Spleen (tissue), 11 donors: Measurements from ENCODE around the gene COMMD7. TPM values are rescaled to one million over a fixed set of nuclear protein-coding genes. Genes with fewer than 3 reads are reported as not detected.
"Not testable (repeated sequence)": the region's sequence is repeated elsewhere in the genome, so short reads cannot be mapped to it uniquely, and the experiment has no call there.

Experiments used
- DNase-seq: peaks from one replicate; pipeline ENCODE4 v3.0.0-alpha.2; 2020
- H3K27ac ChIP-seq, 8 donors: fragments of 200-600 bp; sonication (generic) in 7 of 8; 1 replicate in 4 of 8; 2 replicates in 4 of 8; pipeline versions ENCODE4 v1.5.0 to v1.8.0; 2016 to 2021; ENCODE audit warnings: inconsistent platforms in 4 of 8, mild to moderate bottlenecking in 4 of 8, moderate library complexity in 1 of 8
- H3K27me3 ChIP-seq, 7 donors: fragments of 200-600 bp; sonication (generic) in 6 of 7; replicated peaks in 1 of 7; 1 replicate in 4 of 7; 2 replicates in 3 of 7; pipeline versions ENCODE4 v1.5.0 to v1.8.0; 2016 to 2021; ENCODE audit warnings: inconsistent platforms in 3 of 7, mild to moderate bottlenecking in 1 of 7
- H3K36me3 ChIP-seq, 6 donors: fragments of 200-600 bp; sonication (generic) in 5 of 6; 1 replicate in 4 of 6; 2 replicates in 2 of 6; pipeline versions ENCODE4 v1.5.0 to v1.8.0; 2016 to 2021; ENCODE audit warnings: inconsistent platforms in 2 of 6
- H3K4me1 ChIP-seq, 6 donors: fragments of 200-600 bp; sonication (generic) in 5 of 6; 1 replicate in 3 of 6; 2 replicates in 3 of 6; pipeline versions ENCODE4 v1.5.0 to v1.8.0; 2016 to 2021; ENCODE audit warnings: inconsistent platforms in 3 of 6
- H3K4me3 ChIP-seq, 8 donors: fragments of 200-600 bp; sonication (generic) in 7 of 8; 1 replicate in 4 of 8; 2 replicates in 4 of 8; pipeline versions ENCODE4 v1.5.0 to v1.8.0; 2016 to 2021; ENCODE audit warnings: inconsistent platforms in 4 of 8, mild to moderate bottlenecking in 4 of 8, moderate library complexity in 2 of 8
- H3K9me3 ChIP-seq, 8 donors: fragments of 200-600 bp; sonication (generic) in 7 of 8; 1 replicate in 4 of 8; 2 replicates in 4 of 8; pipeline versions ENCODE4 v1.5.0 to v1.8.0; 2016 to 2021; ENCODE audit warnings: inconsistent platforms in 4 of 8
- POLR2A ChIP-seq, 3 donors: fragments of 450-650 bp; IDR thresholded peaks; one replicate each; pipeline ENCODE4 v1.5.1; 2017; ENCODE audit warnings: antibody characterized with exemption in 3 of 3, mild to moderate bottlenecking in 1 of 3
- POLR2AphosphoS5 ChIP-seq, 3 donors: sonication (generic); formaldehyde crosslinking; IDR thresholded peaks; one replicate each; pipeline ENCODE4 v1.5.1; 2017; ENCODE audit warnings: antibody characterized with exemption in 3 of 3
- WGBS, 5 donors: extraction: QIAGEN DNeasy Blood & Tissue Kit in 3 of 5; methylation state at CpG; one replicate each; pipeline versions ENCODE4 v1.1.5 to v1.1.7; 2013 to 2018; 5-methylcytosine and 5-hydroxymethylcytosine counted together
- intact Hi-C: fragments of 100-400 bp; cut with DNase I; formaldehyde crosslinking; loops from one replicate; pipeline ENCODE4 v1.15.0; 2023; ENCODE audit warnings: low total_unique reads
- polyA plus RNA-seq, 3 donors: library from polyadenylated mRNA; stranded (reverse); fragments of 200-250 nt; gene quantifications; one replicate each; pipeline ENCODE4 v1.2.1, GENCODE V29; 2013
- total RNA-seq, 7 donors: library from RNA; depleted of rRNA in 3 of 7; stranded (reverse); fragments of >200 nt in 3 of 7; fragmentation: NEBNext Ultra II Directional in 4 of 7; extraction: Animal tissue kit (Norgen Biotek cat#: 25700) in 4 of 7; gene quantifications; one replicate each; pipeline versions ENCODE4 v1.1.0 to v1.2.1, GENCODE V29; 2016 to 2021
- TF ChIP-seq, protein P1 (sequence below), 11 experiments: fragments of 200-600 bp in 7 of 11; fragments of 450-650 bp in 4 of 11; sonication (generic) in 4 of 11; IDR thresholded peaks in 8 of 11; conservative IDR thresholded peaks in 3 of 11; 1 replicate in 7 of 11; 2 replicates in 4 of 11; pipeline versions ENCODE4 v1.4.0 to v1.8.0; 2016 to 2021; ENCODE audit warnings: antibody characterized with exemption in 11 of 11, inconsistent platforms in 4 of 11, mild to moderate bottlenecking in 1 of 11
- donor health status: healthy with polysubstance abuse.
- donor health status: DM: no; HTN: no; CAD: no; lungs with moderate emphysema.
- donor health status: DM: no; HTN: no; CAD: no.
- donor health status: Bipolar disorder and iron deficiency.
- donor health status: healthy.
- donor health status: DM: no; HTN: no; CAD: no.
- donor health status: DM: yes; HTN: yes; CAD: no.

COMMD7 gene
- total and polyA plus RNA-seq, 10 donors: 24.4 to 69.2 (median 38.1) TPM

DNA sequence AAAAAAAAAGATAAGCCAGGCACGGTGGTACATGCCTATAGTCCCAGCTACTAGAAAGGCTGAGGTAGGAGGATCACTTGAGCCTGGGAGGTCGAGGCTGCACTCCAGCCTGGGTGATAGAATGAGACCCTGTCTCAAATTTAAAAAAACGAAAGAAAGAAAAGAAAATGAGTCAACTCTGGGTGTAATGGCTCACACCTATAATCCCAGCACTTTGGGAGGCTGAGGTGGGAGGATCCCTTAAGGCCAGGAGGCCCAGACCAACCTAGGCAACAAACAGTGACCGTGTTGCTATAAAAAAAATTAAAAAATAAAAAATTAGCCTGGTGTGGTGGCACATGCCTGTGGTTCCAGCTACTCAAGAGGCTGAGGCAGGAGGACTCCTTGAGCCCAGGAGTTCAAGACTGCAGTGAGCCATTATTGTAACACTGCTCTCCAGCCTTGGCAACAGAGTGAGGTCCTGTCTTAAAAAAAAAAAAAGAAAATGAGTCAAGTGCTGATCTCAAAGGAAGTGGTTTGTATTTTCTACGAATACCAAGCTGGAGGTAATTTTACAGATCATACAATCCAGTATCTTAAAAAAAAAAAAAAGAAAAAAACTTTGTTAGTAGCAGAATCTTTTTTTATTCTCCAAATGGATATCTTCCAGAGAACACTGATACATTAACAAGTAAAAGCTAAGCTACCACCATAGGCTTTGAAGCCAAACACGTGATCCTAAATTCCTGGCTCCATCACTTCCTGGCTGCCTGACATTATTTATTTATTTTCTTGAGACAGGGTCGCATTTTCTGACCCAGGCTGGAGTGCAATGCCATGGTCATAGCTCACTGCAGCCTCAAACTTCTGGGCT, 5.7 kb downstream of the COMMD7 start:
- Histone ChIP-seq H3K4me3 (no peak overlapping the region), H3K27me3 (no peaks in the 10 kb centered on the region), H3K9me3 (no peaks in the 10 kb centered on the region), H3K4me1 (peaks cover 9 to 62% (median 26%) of the 10 kb centered on the region in 6 donors), H3K36me3 (peaks cover 0 to 39% (median 0%) of the 10 kb centered on the region in 6 donors), H3K27ac (peak overlapping the region; percentile 2 to 73 (median 59))
- WGBS, 5 donors: 53 to 62% (median 56%) methylated on average over 7 of the region's 7 CpGs
- TF ChIP-seq, protein P1, sequence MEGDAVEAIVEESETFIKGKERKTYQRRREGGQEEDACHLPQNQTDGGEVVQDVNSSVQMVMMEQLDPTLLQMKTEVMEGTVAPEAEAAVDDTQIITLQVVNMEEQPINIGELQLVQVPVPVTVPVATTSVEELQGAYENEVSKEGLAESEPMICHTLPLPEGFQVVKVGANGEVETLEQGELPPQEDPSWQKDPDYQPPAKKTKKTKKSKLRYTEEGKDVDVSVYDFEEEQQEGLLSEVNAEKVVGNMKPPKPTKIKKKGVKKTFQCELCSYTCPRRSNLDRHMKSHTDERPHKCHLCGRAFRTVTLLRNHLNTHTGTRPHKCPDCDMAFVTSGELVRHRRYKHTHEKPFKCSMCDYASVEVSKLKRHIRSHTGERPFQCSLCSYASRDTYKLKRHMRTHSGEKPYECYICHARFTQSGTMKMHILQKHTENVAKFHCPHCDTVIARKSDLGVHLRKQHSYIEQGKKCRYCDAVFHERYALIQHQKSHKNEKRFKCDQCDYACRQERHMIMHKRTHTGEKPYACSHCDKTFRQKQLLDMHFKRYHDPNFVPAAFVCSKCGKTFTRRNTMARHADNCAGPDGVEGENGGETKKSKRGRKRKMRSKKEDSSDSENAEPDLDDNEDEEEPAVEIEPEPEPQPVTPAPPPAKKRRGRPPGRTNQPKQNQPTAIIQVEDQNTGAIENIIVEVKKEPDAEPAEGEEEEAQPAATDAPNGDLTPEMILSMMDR (IDR thresholded peaks at IDR 0.05 in 8 of 11, conservative IDR thresholded peaks at IDR 0.05 in 3 of 11): no peak
- no peak for TF ChIP-seq POLR2AphosphoS5 (IDR thresholded peaks at IDR 0.05)
- no peak for TF ChIP-seq POLR2A (IDR thresholded peaks at IDR 0.05)
- no peak for DNase-seq
- intact Hi-C loops: no loop called here

DNA sequence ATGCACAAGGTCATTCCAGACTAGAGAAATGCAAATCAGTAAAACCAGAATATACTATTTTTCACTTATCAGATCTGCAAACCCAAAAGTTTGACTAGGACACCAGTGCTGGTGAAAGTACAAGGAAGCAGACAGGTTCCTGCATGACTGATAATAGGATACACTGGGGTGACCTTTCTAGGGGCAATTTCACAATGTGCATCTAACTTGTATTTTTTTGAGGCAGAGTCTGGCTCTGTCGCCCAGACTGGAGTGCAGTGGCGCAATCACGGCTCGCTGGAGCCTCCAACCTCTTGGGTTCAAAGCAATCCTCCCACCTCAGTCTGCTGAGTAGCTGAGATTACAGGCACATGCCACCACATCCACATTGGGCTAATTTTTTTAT, 11.4 kb downstream of the COMMD7 start:
- Histone ChIP-seq H3K4me1 (peaks cover 0 to 34% (median 16%) of the 10 kb centered on the region in 6 donors), H3K27ac (no peak overlapping the region), H3K4me3 (no peak overlapping the region), H3K36me3 (peaks cover 0 to 83% (median 19%) of the 10 kb centered on the region in 6 donors), H3K9me3 (no peaks in the 10 kb centered on the region), H3K27me3 (no peaks in the 10 kb centered on the region)
- TF ChIP-seq POLR2AphosphoS5 (IDR thresholded peaks at IDR 0.05): no peak
- TF ChIP-seq POLR2A (IDR thresholded peaks at IDR 0.05): no peak
- TF ChIP-seq, protein P1 (IDR thresholded peaks at IDR 0.05 in 8 of 11, conservative IDR thresholded peaks at IDR 0.05 in 3 of 11): no peak
- intact Hi-C loops: no loop called here
- 47 to 69% (median 51%) methylated on average over 4 of the region's 4 CpGs for WGBS, 5 donors
- DNase-seq: no peak

DNA sequence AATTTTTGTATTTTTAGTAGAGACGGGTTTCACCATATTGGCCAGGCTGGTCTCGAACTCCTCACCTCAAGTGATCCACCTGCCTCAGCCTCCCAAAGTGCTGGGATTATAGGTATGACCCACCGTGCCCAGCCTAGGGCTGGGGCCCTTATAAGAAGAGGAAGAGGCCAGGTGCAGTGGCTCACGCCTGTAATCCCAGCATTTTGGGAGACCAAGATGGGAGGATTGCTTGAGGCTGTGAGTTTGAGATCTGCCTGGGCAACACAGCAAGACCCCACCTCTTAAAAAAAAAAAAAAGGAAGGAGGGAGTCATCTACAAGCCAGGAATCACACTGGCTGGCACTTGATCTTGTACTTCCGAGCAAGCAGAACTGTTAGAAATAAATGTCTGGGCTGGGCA, 13.9 kb downstream of the COMMD7 start:
- 93 to 99% (median 96%) methylated on average over 5 of the region's 5 CpGs for WGBS, 5 donors
- intact Hi-C loops, H3K27ac ChIP-seq, H3K4me3 ChIP-seq, H3K9me3 ChIP-seq, H3K27me3 ChIP-seq, DNase-seq: not testable (repeated sequence)
- peaks cover 0 to 90% (median 38%) of the 10 kb centered on the region in 6 donors for H3K36me3 ChIP-seq
- peaks cover 0 to 18% (median 12%) of the 10 kb centered on the region in 6 donors for H3K4me1 ChIP-seq

DNA sequence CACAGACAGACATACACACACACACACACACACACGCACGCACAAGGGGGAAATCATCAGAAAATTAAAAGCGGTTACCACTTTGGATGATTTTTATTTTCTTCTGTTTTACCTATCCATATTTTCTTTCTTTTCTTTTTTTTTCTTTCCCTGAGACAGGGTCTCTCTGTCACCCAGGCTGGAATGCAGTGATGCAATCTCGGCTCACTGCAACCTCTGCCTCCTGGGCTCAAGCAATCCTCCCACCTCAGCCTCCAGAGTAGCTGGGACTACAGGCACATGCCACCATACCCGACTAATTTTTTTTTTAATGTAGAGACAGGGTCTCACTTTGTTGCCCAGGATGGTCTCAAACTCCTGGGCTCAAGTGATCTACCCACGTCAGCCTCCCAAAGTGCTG, 14.8 kb downstream of the COMMD7 start:
- Histone ChIP-seq H3K4me1 (peaks cover 0 to 18% (median 12%) of the 10 kb centered on the region in 6 donors), H3K36me3 (peaks cover 0 to 86% (median 38%) of the 10 kb centered on the region in 6 donors)
- H3K4me3 ChIP-seq, DNase-seq, H3K9me3 ChIP-seq, H3K27ac ChIP-seq, intact Hi-C loops, H3K27me3 ChIP-seq: not testable (repeated sequence)
- WGBS, 5 donors: 91 to 97% (median 93%) methylated on average over 6 of the region's 6 CpGs

DNA sequence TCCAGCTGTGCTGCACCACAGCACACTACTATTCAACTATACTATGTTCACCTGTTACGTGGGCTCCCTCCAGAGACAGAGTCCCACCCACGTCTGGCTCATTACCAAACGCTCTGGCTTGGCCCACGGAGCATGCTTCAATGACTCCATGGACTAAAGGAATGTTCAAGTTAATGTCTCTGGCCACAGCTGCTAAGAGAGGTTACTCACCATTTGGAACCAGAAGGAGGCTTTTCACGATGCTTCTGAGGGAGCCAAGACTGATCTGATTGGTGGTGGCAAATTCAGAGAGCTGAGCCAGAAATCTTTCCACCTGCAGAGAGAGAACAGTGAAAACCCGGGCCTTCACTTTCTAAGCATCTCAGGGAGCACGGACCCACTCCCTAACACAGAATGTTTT, 15.6 kb downstream of the COMMD7 start:
- Histone ChIP-seq H3K9me3 (no peaks in the 10 kb centered on the region), H3K27ac (no peak overlapping the region), H3K27me3 (no peaks in the 10 kb centered on the region), H3K4me3 (no peak overlapping the region), H3K36me3 (peaks cover 0 to 79% (median 38%) of the 10 kb centered on the region in 6 donors), H3K4me1 (peaks cover 0 to 18% (median 12%) of the 10 kb centered on the region in 6 donors)
- TF ChIP-seq POLR2A (IDR thresholded peaks at IDR 0.05): no peak
- TF ChIP-seq POLR2AphosphoS5 (IDR thresholded peaks at IDR 0.05): no peak
- TF ChIP-seq, protein P1 (IDR thresholded peaks at IDR 0.05 in 8 of 11, conservative IDR thresholded peaks at IDR 0.05 in 3 of 11): no peak
- intact Hi-C loops: no loop called here
- DNase-seq: no peak
- 53 to 87% (median 84%) methylated on average over 7 of the region's 7 CpGs for WGBS, 5 donors
